ENCODE measurements around the gene YJEFN3. TPM values are rescaled to one million over a fixed set of nuclear protein-coding genes. Genes with fewer than 3 reads are reported as not detected.

The YJEFN3 gene
- total and polyA plus RNA-seq, 8 donors: 0.43 to 117 (median 3.3) TPM

DNA sequence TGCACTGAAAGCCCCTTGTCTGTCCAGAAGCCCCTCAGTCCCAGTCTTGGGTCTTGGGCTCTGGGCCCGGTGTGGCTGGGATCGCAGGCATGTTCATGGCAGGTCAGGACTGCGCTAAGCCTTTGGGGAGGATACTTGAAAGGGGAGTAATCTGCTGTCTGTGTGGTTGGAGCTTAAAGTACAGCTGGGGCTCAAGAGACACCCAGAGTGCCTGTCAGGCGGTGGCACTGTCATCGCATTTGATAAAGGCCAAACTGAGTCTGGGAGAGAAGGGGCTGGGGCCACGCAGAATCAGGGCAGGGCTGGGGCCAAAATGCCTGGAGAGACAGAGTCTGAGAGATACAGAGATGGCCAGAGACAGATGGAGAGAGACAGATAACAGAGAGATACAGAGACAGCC is 5.1 kb downstream of the YJEFN3 start:
- intact Hi-C loops (cut with DNase I; ENCODE audit: low total_unique reads): loop anchor here (10.0 kb wide), 1 partner anchor 421 kb away; no protein-coding TSS in a partner anchor
- peaks cover 0 to 14% (median 12%) of the 10 kb centered on the region in 4 donors for H3K36me3 ChIP-seq
- TF ChIP-seq, protein P1, sequence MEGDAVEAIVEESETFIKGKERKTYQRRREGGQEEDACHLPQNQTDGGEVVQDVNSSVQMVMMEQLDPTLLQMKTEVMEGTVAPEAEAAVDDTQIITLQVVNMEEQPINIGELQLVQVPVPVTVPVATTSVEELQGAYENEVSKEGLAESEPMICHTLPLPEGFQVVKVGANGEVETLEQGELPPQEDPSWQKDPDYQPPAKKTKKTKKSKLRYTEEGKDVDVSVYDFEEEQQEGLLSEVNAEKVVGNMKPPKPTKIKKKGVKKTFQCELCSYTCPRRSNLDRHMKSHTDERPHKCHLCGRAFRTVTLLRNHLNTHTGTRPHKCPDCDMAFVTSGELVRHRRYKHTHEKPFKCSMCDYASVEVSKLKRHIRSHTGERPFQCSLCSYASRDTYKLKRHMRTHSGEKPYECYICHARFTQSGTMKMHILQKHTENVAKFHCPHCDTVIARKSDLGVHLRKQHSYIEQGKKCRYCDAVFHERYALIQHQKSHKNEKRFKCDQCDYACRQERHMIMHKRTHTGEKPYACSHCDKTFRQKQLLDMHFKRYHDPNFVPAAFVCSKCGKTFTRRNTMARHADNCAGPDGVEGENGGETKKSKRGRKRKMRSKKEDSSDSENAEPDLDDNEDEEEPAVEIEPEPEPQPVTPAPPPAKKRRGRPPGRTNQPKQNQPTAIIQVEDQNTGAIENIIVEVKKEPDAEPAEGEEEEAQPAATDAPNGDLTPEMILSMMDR (IDR thresholded peaks at IDR 0.05): no peak
- TF ChIP-seq POLR2AphosphoS5 (IDR thresholded peaks at IDR 0.05) (no peak), EP300 (IDR thresholded peaks at IDR 0.05) (no peak), POLR2A (IDR thresholded peaks at IDR 0.05) (no peak)
- H3K4me3 ChIP-seq: no peak overlapping the region
- DNase-seq: no peak
- peaks cover 9 to 38% (median 30%) of the 10 kb centered on the region in 4 donors for H3K4me1 ChIP-seq
- H3K9me3 ChIP-seq: no peaks in the 10 kb centered on the region
- peaks cover 0 to 31% (median 20%) of the 10 kb centered on the region in 3 donors for H3K27me3 ChIP-seq
- no peak overlapping the region for H3K27ac ChIP-seq
- 87 to 92% (median 89%) methylated on average over 6 of the region's 6 CpGs for WGBS, 5 donors

DNA sequence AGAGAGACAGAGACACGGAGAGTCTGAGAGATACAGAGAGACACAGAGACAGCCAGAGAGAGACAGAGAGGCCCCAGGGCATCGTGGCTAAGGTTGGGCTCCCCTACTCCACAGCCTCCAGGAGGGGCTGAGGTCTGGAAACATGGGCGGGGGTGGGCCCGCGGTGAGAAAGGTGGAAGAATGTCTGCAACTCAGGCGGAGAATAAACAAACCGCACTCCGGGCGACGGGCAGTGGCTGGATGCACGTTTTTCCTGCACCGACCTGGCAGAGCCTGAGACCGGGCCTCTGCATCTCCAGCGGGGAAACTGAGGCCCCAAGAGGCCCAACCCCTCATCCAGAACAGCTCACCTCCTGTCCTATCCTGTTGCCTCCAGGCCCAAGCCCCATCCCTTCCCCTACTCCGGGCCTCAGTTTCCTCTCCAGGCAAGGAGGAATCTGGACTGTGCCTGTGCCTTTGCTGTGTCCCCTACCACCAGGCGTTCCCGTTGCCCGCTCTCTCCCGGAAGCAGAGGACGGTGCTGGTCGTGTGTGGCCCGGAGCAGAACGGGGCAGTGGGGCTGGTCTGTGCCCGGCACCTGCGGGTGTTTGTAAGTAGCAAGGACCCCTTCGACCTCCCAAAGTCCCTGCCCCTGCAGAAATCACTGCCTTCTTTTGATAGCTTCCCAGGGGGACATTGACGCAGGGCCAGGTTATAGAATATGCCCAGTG is 6.0 kb downstream of the YJEFN3 start:
- intact Hi-C loops (cut with DNase I; ENCODE audit: low total_unique reads): loop anchor here (5.0 to 10.0 kb wide), 2 partner anchors 108 to 420 kb away; partner anchors contain the start of gene GMIP
- H3K4me3 ChIP-seq: no peak overlapping the region
- no peaks in the 10 kb centered on the region for H3K9me3 ChIP-seq
- H3K27ac ChIP-seq: no peak overlapping the region
- H3K27me3 ChIP-seq: peaks cover 0 to 40% (median 28%) of the 10 kb centered on the region in 3 donors
- no peak for DNase-seq
- peaks cover 0 to 6% (median 4%) of the 10 kb centered on the region in 4 donors for H3K36me3 ChIP-seq
- 53 to 69% (median 62%) methylated on average over 15 to 27 of the region's 27 CpGs for WGBS, 5 donors
- peaks cover 10 to 33% (median 31%) of the 10 kb centered on the region in 4 donors for H3K4me1 ChIP-seq
- no peak for TF ChIP-seq EP300 (IDR thresholded peaks at IDR 0.05)
- TF ChIP-seq POLR2AphosphoS5 (IDR thresholded peaks at IDR 0.05): no peak
- TF ChIP-seq, protein P1 (IDR thresholded peaks at IDR 0.05): no peak
- TF ChIP-seq POLR2A (IDR thresholded peaks at IDR 0.05): no peak

DNA sequence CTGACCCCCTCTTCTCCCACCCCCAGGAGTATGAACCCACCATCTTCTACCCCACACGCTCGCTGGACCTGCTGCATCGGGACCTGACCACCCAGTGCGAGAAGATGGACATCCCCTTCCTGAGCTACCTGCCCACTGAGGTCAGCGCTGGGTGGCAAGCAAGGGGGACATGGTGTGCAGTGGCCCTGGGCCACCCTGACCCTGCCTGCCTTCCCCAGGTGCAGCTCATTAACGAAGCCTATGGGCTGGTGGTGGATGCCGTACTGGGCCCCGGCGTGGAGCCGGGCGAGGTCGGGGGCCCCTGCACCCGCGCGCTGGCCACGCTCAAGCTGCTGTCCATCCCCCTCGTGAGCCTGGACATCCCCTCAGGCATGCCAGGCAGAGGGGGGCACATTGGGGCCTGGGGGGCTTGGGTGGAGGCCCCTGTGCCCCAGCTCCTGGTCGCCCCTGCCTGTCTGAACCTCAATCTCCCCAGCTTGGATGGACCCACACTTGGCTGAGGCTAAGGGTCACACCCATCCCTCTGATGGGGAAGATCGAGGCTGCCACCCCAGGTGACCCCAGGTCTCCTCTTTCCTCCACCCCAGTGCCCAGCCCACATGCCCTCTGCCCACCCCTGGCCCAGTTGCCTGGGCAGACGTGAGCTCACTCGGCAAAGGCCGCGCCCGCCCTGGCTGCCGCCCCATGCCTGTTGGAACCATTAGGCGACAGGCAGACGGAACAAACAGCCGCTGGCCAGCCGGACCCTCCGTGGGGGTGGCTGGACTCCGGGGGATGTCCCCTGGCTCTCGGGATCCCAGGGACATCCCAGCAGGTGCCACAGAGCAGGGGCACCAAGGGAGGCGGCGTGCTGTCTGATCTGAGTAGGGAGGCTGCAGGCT is 6.8 kb downstream of the YJEFN3 start:
- intact Hi-C loops (cut with DNase I; ENCODE audit: low total_unique reads): loop anchor here (5.0 to 10.0 kb wide), 2 partner anchors 107 to 419 kb away; partner anchors contain the start of gene GMIP
- Histone ChIP-seq H3K9me3 (peaks cover 0 to 7% (median 0%) of the 10 kb centered on the region in 4 donors), H3K4me1 (peaks cover 16 to 41% (median 38%) of the 10 kb centered on the region in 4 donors), H3K27ac (no peak overlapping the region), H3K27me3 (peaks cover 8 to 48% (median 37%) of the 10 kb centered on the region in 3 donors), H3K36me3 (peaks cover 0 to 6% (median 2%) of the 10 kb centered on the region in 4 donors), H3K4me3 (no peak overlapping the region)
- no peak for TF ChIP-seq POLR2A (IDR thresholded peaks at IDR 0.05)
- no peak for TF ChIP-seq EP300 (IDR thresholded peaks at IDR 0.05)
- TF ChIP-seq POLR2AphosphoS5 (IDR thresholded peaks at IDR 0.05): no peak
- TF ChIP-seq, protein P1 (IDR thresholded peaks at IDR 0.05): no peak
- 77 to 96% (median 84%) methylated on average over 18 to 34 of the region's 34 CpGs for WGBS, 5 donors
- no peak for DNase-seq
